GM13977 (cell line): ENCODE data around the gene RERG.

Source experiments
- DNase-seq: peaks from one replicate; pipeline ENCODE4 v3.0.0; 2012; ENCODE audit warnings: low spot score
- CTCF ChIP-seq: IDR thresholded peaks from 2 replicates; pipeline ENCODE4 v1.5.1; 2012; ENCODE audit warnings: mild to moderate bottlenecking, control low read depth; ENCODE audit not compliant: insufficient read depth; ENCODE audit errors: extremely low read depth, missing control alignments
- in situ Hi-C: fragments of 300-500 bp; cut with MboI; formaldehyde crosslinking; loops from one replicate; pipeline ENCODE4 v1.12.0; 2022; ENCODE audit warnings: low sequenced_read_pairs, low pct_unique_long_range_greater_than_20kb, mixed read lengths, inconsistent platforms; ENCODE audit not compliant: unreplicated experiment

The RERG gene

GRCh38 chr12:15253990-15254389, 32.8 kb upstream of the RERG start:
- no peak for DNase-seq
- in situ Hi-C loops = no loop called here
- TF ChIP-seq CTCF = no peak

GRCh38 chr12:15244926-15245325, 23.7 kb upstream of the RERG start:
- in situ Hi-C loops = loop anchor here (25.0 kb wide), 1 partner anchor 617 kb away; no protein-coding TSS in a partner anchor
- DNase-seq = no peak
- no peak for TF ChIP-seq CTCF

GRCh38 chr12:15244341-15244740, 23.1 kb upstream of the RERG start:
- no peak for TF ChIP-seq CTCF
- no peak for DNase-seq
- in situ Hi-C loops = loop anchor here (25.0 kb wide), 1 partner anchor 618 kb away; no protein-coding TSS in a partner anchor

GRCh38 chr12:15243102-15243501, 21.9 kb upstream of the RERG start:
- DNase-seq = no peak
- in situ Hi-C loops = loop anchor here (25.0 kb wide), 1 partner anchor 619 kb away; no protein-coding TSS in a partner anchor
- no peak for TF ChIP-seq CTCF

GRCh38 chr12:15240898-15241297, 19.7 kb upstream of the RERG start:
- TF ChIP-seq CTCF = no peak
- DNase-seq = no peak
- in situ Hi-C loops = loop anchor here (25.0 kb wide), 1 partner anchor 621 kb away; no protein-coding TSS in a partner anchor

GRCh38 chr12:15234508-15234907, 13.3 kb upstream of the RERG start:
- DNase-seq = no peak
- in situ Hi-C loops = loop anchor here (25.0 kb wide), 1 partner anchor 628 kb away; no protein-coding TSS in a partner anchor
- TF ChIP-seq CTCF = no peak
